H1 (cell line): ENCODE measurements around the gene AQP12A. TPM values are rescaled to one million over a fixed set of nuclear protein-coding genes. Genes with fewer than 3 reads are reported as not detected.

Source experiments
- CTCF ChIA-PET: fragments of 300-600 bp; sonication (Branson Sonifier 250); formaldehyde crosslinking; loops from one replicate; lab custom pipeline; 2021; ENCODE audit not compliant: partially characterized antibody; lab: Charles Lee
- POLR2A ChIA-PET: fragments of 300-600 bp; sonication (Branson Sonifier 250); formaldehyde crosslinking; loops from one replicate; lab custom pipeline; 2021; ENCODE audit warnings: inconsistent platforms; ENCODE audit not compliant: partially characterized antibody; lab: Charles Lee
- DNase-seq, 2 experiments: peaks; one replicate each; pipeline versions ENCODE4 v3.0.0 to v3.0.0-alpha.2; 2010 to 2022; ENCODE audit warnings: low spot score in 2 of 2, low read depth in 1 of 2, mixed read lengths in 1 of 2
- FAIRE-seq: peaks from 2 replicates; lab custom pipeline; 2011; peaks lifted over from hg19 to GRCh38; lab: Jason Lieb, UNC
- H2AFZ ChIP-seq: 2 replicates; pipeline ENCODE4 v1.8.1; 2012; ENCODE audit warnings: low read length, inconsistent platforms
- H2AK5ac ChIP-seq: 2 replicates; pipeline ENCODE4 v1.6.1; 2013; ENCODE audit warnings: low read depth, low read length
- H2BK120ac ChIP-seq: replicated peaks from 2 replicates; pipeline ENCODE3; 2013; ENCODE audit warnings: low read depth, low read length, inconsistent platforms
- H2BK12ac ChIP-seq: 2 replicates; pipeline ENCODE4 v1.6.1; 2013; ENCODE audit warnings: low read depth, low read length
- H2BK15ac ChIP-seq: 2 replicates; pipeline ENCODE4 v1.6.1; 2013; ENCODE audit warnings: low read length
- H2BK20ac ChIP-seq: 2 replicates; pipeline ENCODE4 v1.6.1; 2013; ENCODE audit warnings: low read length
- H2BK5ac ChIP-seq: 2 replicates; pipeline ENCODE4 v1.6.1; 2013; ENCODE audit warnings: low read depth, low read length
- H3K14ac ChIP-seq: 2 replicates; pipeline ENCODE4 v1.6.1; 2013; ENCODE audit warnings: inconsistent platforms; ENCODE audit not compliant: insufficient read length
- H3K18ac ChIP-seq: 2 replicates; pipeline ENCODE4 v1.6.1; 2013; ENCODE audit warnings: low read length; ENCODE audit errors: extremely low read depth
- H3K23ac ChIP-seq: 2 replicates; pipeline ENCODE4 v1.6.1; 2013; ENCODE audit warnings: inconsistent platforms; ENCODE audit not compliant: insufficient read length
- H3K23me2 ChIP-seq: 2 replicates; pipeline ENCODE4 v1.6.1; 2013; ENCODE audit warnings: low read depth, low read length
- H3K27ac ChIP-seq: 2 replicates; pipeline ENCODE4 v1.6.1; 2011; ENCODE audit warnings: low read depth, low read length, inconsistent platforms
- H3K27me3 ChIP-seq, 4 experiments: replicated peaks in 1 of 4; 1 replicate in 1 of 4; 2 replicates in 3 of 4; pipeline versions ENCODE4 v1.6.1 to v1.8.1; 2011 to 2013; ENCODE audit warnings: low read length in 3 of 4, mild to moderate bottlenecking in 3 of 4, inconsistent platforms in 2 of 4, mixed read lengths in 2 of 4, moderate library complexity in 1 of 4; ENCODE audit not compliant: control insufficient read depth in 3 of 4, insufficient read depth in 3 of 4; ENCODE audit errors: extremely low read depth in 1 of 4
- H3K36me3 ChIP-seq, 4 experiments: 2 replicates each; pipeline versions ENCODE4 v1.6.1 to v1.8.1; 2011 to 2013; ENCODE audit warnings: mild to moderate bottlenecking in 4 of 4, low read length in 3 of 4, moderate library complexity in 2 of 4, control low read depth in 1 of 4, inconsistent platforms in 1 of 4; ENCODE audit not compliant: insufficient read depth in 4 of 4, control insufficient read depth in 2 of 4
- H3K4ac ChIP-seq: replicated peaks from 2 replicates; pipeline ENCODE3; 2013; ENCODE audit warnings: low read length, low read depth, mixed read lengths, inconsistent platforms; ENCODE audit not compliant: insufficient read length
- H3K4me1 ChIP-seq, 4 experiments: replicated peaks in 1 of 4; 1 replicate in 1 of 4; 2 replicates in 3 of 4; pipeline versions ENCODE4 v1.6.1 to v1.8.1; 2011 to 2013; ENCODE audit warnings: low read length in 3 of 4, inconsistent platforms in 2 of 4, mixed read lengths in 1 of 4; ENCODE audit not compliant: insufficient read depth in 4 of 4, control insufficient read depth in 3 of 4
- H3K4me2 ChIP-seq, 2 experiments: 2 replicates each; pipeline versions ENCODE4 v1.6.1 to v1.8.1; 2011 to 2013; ENCODE audit warnings: low read depth in 2 of 2, low read length in 2 of 2, control low read depth in 1 of 2, inconsistent platforms in 1 of 2, mild to moderate bottlenecking in 1 of 2; ENCODE audit not compliant: insufficient read depth in 1 of 2
- H3K4me3 ChIP-seq, 4 experiments: fragments of 200-600, 300-600 bp in 1 of 4; sonication (generic), shearing (Covaris generic), sonication (Bioruptor Twin) in 1 of 4; 2 replicates each; pipeline versions ENCODE4 v1.5.1 to v1.8.1; 2011 to 2016; ENCODE audit warnings: low read length in 4 of 4, low read depth in 3 of 4, control low read depth in 2 of 4, inconsistent platforms in 2 of 4, mild to moderate bottlenecking in 2 of 4, mixed read lengths in 1 of 4, moderate library complexity in 1 of 4; ENCODE audit not compliant: insufficient read depth in 2 of 4; ENCODE audit errors: extremely low read depth in 1 of 4
- H3K56ac ChIP-seq: replicated peaks from 2 replicates; pipeline ENCODE3; 2013; ENCODE audit warnings: low read depth, mild to moderate bottlenecking, mixed read lengths, low read length, inconsistent platforms; ENCODE audit not compliant: insufficient read length
- H3K79me1 ChIP-seq: 2 replicates; pipeline ENCODE4 v1.6.1; 2013; ENCODE audit warnings: low read depth, low read length, control low read depth
- H3K79me2 ChIP-seq, 2 experiments: 2 replicates each; pipeline versions ENCODE4 v1.6.1 to v1.8.1; 2012 to 2013; ENCODE audit warnings: low read length in 2 of 2, mild to moderate bottlenecking in 2 of 2, inconsistent platforms in 1 of 2; ENCODE audit not compliant: insufficient read depth in 2 of 2, control insufficient read depth in 1 of 2
- H3K9ac ChIP-seq, 4 experiments: replicated peaks in 1 of 4; 1 replicate in 1 of 4; 2 replicates in 3 of 4; pipeline versions ENCODE4 v1.6.1 to v1.8.1; 2011 to 2013; ENCODE audit warnings: low read depth in 3 of 4, low read length in 3 of 4, control low read depth in 2 of 4, mild to moderate bottlenecking in 2 of 4, moderate library complexity in 2 of 4, inconsistent platforms in 1 of 4; ENCODE audit errors: extremely low read depth in 1 of 4
- H3K9me3 ChIP-seq, 2 experiments: 2 replicates each; pipeline versions ENCODE4 v1.6.1 to v1.8.1; 2012 to 2013; ENCODE audit warnings: mild to moderate bottlenecking in 2 of 2, moderate library complexity in 2 of 2, control low read depth in 1 of 2, inconsistent platforms in 1 of 2, low read depth in 1 of 2, low read length in 1 of 2, mixed read lengths in 1 of 2; ENCODE audit not compliant: insufficient read depth in 2 of 2
- H4K20me1 ChIP-seq, 2 experiments: replicated peaks in 1 of 2; 2 replicates each; pipeline versions ENCODE3 to v1.8.1; 2011 to 2013; ENCODE audit warnings: inconsistent platforms in 2 of 2, low read length in 2 of 2, mild to moderate bottlenecking in 1 of 2; ENCODE audit not compliant: insufficient read depth in 2 of 2, control insufficient read depth in 1 of 2
- H4K5ac ChIP-seq: 2 replicates; pipeline ENCODE4 v1.6.1; 2013; ENCODE audit warnings: low read length, low read depth, mixed read lengths, inconsistent platforms; ENCODE audit not compliant: insufficient read length
- H4K8ac ChIP-seq: 2 replicates; pipeline ENCODE4 v1.8.0; 2013; ENCODE audit warnings: mild to moderate bottlenecking, moderate library complexity, low read length, inconsistent platforms; ENCODE audit not compliant: insufficient read depth; ENCODE audit errors: extremely low read depth
- H4K91ac ChIP-seq: replicated peaks from 2 replicates; pipeline ENCODE3; 2013; ENCODE audit warnings: low read length, mixed read lengths, inconsistent platforms; ENCODE audit not compliant: insufficient read length
- CTBP2 ChIP-seq: IDR thresholded peaks from 2 replicates; pipeline ENCODE4 v1.7.0; 2011; ENCODE audit warnings: borderline replicate concordance, mild to moderate bottlenecking, moderate library complexity, mixed read lengths, low read length; ENCODE audit not compliant: insufficient read depth, insufficient read length
- PHF8 ChIP-seq: fragments of 200-600 bp; sonication (generic); conservative IDR thresholded peaks from 2 replicates; pipeline ENCODE4 v1.7.1; 2012; ENCODE audit warnings: low read depth, mild to moderate bottlenecking, inconsistent platforms, low read length, moderate library complexity
- RXRA ChIP-seq: IDR thresholded peaks from 2 replicates; pipeline ENCODE4 v1.6.1; 2011; ENCODE audit warnings: low read depth, mild to moderate bottlenecking, low read length, moderate library complexity; ENCODE audit not compliant: insufficient read depth
- TAF1 ChIP-seq: IDR thresholded peaks from 2 replicates; pipeline ENCODE4 v1.6.1; 2011; ENCODE audit warnings: mild to moderate bottlenecking, low read depth, low read length
- TEAD4 ChIP-seq: IDR thresholded peaks from 2 replicates; pipeline ENCODE4 v1.6.1; 2012; ENCODE audit warnings: low read depth, low read length, inconsistent platforms, mixed read lengths
- WGBS, 2 experiments: shearing (Covaris generic) in 1 of 2; methylation state at CpG; one replicate each; pipeline versions ENCODE4 v1.1.6 to v1.1.7; 2013 to 2015; ENCODE audit warnings: low lambda C conversion rate in 2 of 2, mixed read lengths in 2 of 2, inconsistent platforms in 1 of 2, low coverage in 1 of 2, missing lambda C conversion rate in 1 of 2; ENCODE audit not compliant: insufficient replicate concordance in 2 of 2, insufficient coverage in 1 of 2, insufficient read length in 1 of 2; ENCODE audit errors: extremely low coverage in 1 of 2, missing lambda C conversion rate in 1 of 2; 5-methylcytosine and 5-hydroxymethylcytosine counted together
- polyA plus RNA-seq, 7 experiments: library from polyadenylated mRNA; depleted of rRNA in 3 of 7; stranded (reverse) in 5 of 7; unstranded in 2 of 7; fragments of >200 nt in 5 of 7; fragments of 200-250 nt in 2 of 7; gene quantifications; 1 replicate in 5 of 7; 2 replicates in 1 of 7; 4 replicates in 1 of 7; pipeline versions ENCODE4 v1.2.1 to v1.2.3, GENCODE V29; 2011 to 2013; ENCODE audit warnings: missing spikeins in 2 of 7, mixed read lengths in 2 of 7
- total RNA-seq: library from RNA; stranded (reverse); fragmentation: NEBNext Ultra II Directional; extraction: Animal tissue kit (Norgen Biotek cat#: 25700); gene quantifications from 2 replicates; pipeline ENCODE4 v1.2.1, GENCODE V29; 2021
- TF ChIP-seq, protein P1 (sequence below): IDR thresholded peaks from 2 replicates; pipeline ENCODE4 v1.6.1; 2012; ENCODE audit warnings: inconsistent platforms

Gene AQP12A
- total and polyA plus RNA-seq, 2 of the 8 experiments (the other 6 are each of a cell fraction or from before 2014, with no cell fraction given) = not detected

DNA sequence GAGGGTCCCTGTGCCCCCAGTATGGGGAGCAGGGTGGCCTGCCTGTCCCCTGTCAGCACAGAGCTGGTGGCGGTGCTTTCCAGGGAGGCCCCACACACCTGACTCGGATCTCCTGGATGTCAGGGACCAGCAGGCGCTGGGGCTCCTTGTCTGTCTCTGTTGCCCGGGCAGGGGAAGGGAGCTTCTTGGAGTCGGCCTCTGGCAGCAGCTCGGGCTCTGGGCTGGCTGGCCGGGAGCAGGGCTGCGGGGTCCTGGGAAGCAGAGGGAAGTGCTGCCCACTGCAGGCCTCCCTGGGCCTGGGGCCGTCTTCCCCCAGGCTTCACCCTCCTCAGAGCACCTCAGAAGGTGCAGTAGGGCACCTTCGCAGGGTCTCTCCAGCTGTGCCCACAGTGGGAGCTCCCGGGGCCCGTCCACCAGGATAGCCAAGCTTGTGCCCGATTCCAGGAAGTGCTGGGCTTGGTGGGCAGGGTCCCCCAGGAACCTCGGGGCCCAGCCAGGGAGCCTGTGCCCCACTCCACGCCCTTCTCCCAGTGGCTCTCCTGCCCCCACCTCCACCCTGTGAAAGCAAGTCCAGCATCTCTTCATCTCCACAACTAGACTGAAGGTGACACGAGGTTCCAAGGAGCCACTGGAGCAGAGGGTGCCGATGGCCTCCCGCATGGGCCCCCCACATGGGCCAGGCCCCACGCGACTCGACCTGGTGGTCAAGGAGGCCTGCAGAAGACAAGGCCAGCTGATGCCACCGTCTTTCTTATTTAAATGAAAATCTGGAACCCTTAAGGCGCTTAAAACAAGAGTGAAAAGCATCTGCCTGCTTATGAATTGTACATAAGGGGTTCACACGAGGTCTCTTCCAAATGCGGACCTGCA lies 28.2 kb downstream of the AQP12A start:
- no peak overlapping the region for H3K4ac ChIP-seq
- TF ChIP-seq RXRA = no peak
- no peak for TF ChIP-seq CTBP2
- TF ChIP-seq, protein P1, sequence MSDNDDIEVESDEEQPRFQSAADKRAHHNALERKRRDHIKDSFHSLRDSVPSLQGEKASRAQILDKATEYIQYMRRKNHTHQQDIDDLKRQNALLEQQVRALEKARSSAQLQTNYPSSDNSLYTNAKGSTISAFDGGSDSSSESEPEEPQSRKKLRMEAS = no peak
- no peak for TF ChIP-seq PHF8
- TF ChIP-seq TEAD4 = no peak
- no peak for TF ChIP-seq TAF1

More for the DNA sequence above, 28.2 kb downstream of the AQP12A start:
- FAIRE-seq (no peak), DNase-seq (no peak)
- ChIA-PET CTCF (interaction anchor here (1.1 to 1.2 kb wide), 3 partner anchors 13 to 28 kb away, joined by 3 read pairs; no protein-coding TSS in a partner anchor), POLR2A (interaction anchor here (0.8 to 3.5 kb wide), 10 partner anchors 9 to 68 kb away, joined by 3 to 15 read pairs (median 4); no protein-coding TSS in a partner anchor)
- Histone ChIP-seq H3K79me1 (peaks cover 2% of the 10 kb centered on the region), H2BK5ac (no peak overlapping the region), H2AK5ac (no peak overlapping the region), H3K27me3 (no peaks in the 10 kb centered on the region), H4K91ac (no peak overlapping the region), H4K5ac (no peak overlapping the region), H3K9ac (no peak overlapping the region), H4K20me1 (peaks cover 13 to 20% of the 10 kb centered on the region in 2 experiments), H3K23me2 (no peaks in the 10 kb centered on the region), H3K56ac (no peak overlapping the region), H3K18ac (no peak overlapping the region), H3K4me3 (no peak overlapping the region), H3K79me2 (no peaks in the 10 kb centered on the region), H3K23ac (no peak overlapping the region), H3K27ac (no peak overlapping the region), H2BK120ac (no peak overlapping the region), H4K8ac (no peak overlapping the region), H3K14ac (no peak overlapping the region), H2BK15ac (no peak overlapping the region), H2BK20ac (no peak overlapping the region), H3K4me2 (no peak overlapping the region), H3K4me1 (no peaks in the 10 kb centered on the region), H3K36me3 (peaks cover 24 to 80% (median 60%) of the 10 kb centered on the region in 4 experiments), H2AFZ (no peak overlapping the region), H3K9me3 (no peaks in the 10 kb centered on the region), H2BK12ac (no peak overlapping the region)
- 94% methylated on average over 24 of the region's 25 CpGs; no CpG with 5 or more reads in 1 of the 2 experiments for WGBS, 2 experiments
